Measurements from ENCODE around the gene EIF4G1. TPM values are rescaled to one million over a fixed set of nuclear protein-coding genes. Genes with fewer than 3 reads are reported as not detected.

Gene EIF4G1
- total and polyA plus RNA-seq, 2 experiments from 2014 or later, result 204 to 254 TPM

DNA sequence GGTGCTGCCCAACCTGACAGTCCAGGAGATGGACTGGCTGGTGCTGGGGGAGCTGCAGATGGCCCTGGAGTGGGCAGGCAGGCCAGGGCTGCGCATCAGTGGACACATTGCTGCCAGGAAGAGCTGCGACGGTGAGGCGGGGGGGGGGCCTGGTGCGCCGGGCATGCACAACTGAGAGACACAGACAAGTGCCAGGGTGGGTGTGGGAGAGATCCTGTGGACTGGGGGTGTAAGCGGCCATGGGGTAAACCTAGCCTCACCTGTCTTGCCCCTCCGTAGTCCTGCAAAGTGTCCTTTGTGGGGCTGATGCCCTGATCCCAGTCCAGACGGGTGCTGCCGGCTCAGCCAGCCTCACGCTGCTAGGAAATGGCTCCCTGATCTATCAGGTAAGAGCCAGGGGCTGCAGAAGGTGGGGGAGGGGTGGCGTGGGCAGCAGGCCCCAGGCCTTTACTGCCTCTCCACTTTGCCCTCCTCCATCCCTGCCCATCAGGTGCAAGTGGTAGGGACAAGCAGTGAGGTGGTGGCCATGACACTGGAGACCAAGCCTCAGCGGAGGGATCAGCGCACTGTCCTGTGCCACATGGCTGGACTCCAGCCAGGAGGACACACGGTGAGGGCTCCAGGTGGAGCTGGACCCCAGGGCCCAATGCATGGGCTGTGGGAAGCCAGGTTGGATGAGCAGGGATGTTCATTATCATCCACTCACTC is 68.8 kb downstream of the EIF4G1 start:
- peaks cover 17% of the 10 kb centered on the region for H3K4me1 ChIP-seq (ENCODE audit: insufficient read depth)
- no peaks in the 10 kb centered on the region for H4K20me1 ChIP-seq (ENCODE audit: insufficient read depth, poor library complexity, severe bottlenecking)
- H3K27ac ChIP-seq, result no peak overlapping the region
- TF ChIP-seq, protein P1, sequence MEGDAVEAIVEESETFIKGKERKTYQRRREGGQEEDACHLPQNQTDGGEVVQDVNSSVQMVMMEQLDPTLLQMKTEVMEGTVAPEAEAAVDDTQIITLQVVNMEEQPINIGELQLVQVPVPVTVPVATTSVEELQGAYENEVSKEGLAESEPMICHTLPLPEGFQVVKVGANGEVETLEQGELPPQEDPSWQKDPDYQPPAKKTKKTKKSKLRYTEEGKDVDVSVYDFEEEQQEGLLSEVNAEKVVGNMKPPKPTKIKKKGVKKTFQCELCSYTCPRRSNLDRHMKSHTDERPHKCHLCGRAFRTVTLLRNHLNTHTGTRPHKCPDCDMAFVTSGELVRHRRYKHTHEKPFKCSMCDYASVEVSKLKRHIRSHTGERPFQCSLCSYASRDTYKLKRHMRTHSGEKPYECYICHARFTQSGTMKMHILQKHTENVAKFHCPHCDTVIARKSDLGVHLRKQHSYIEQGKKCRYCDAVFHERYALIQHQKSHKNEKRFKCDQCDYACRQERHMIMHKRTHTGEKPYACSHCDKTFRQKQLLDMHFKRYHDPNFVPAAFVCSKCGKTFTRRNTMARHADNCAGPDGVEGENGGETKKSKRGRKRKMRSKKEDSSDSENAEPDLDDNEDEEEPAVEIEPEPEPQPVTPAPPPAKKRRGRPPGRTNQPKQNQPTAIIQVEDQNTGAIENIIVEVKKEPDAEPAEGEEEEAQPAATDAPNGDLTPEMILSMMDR (IDR thresholded peaks at IDR 0.05; ENCODE audit: poor library complexity), result no peak
- TF ChIP-seq EZH2 (IDR thresholded peaks at IDR 0.05; ENCODE audit: borderline replicate concordance) (no peak), EZH2phosphoT487 (IDR thresholded peaks at IDR 0.05; ENCODE audit: low read depth, severe bottlenecking, unreplicated experiment) (no peak)
- H3K4me3 ChIP-seq, result no peak overlapping the region
- no peaks in the 10 kb centered on the region for H3K36me3 ChIP-seq (replicated peaks; ENCODE audit: insufficient read depth, low read depth)
- H3K4me2 ChIP-seq, result no peak overlapping the region
- no peaks in the 10 kb centered on the region for H3K79me2 ChIP-seq
- WGBS (ENCODE audit: low lambda C conversion rate, missing lambda C conversion rate), result 92% methylated on average over 14 of the region's 15 CpGs
- H2AFZ ChIP-seq, result no peak overlapping the region
- no peak for DNase-seq (ENCODE audit: low spot score)
- H3K9me2 ChIP-seq (replicated peaks; ENCODE audit: insufficient read depth), result no peaks in the 10 kb centered on the region
- H3K9me3 ChIP-seq (ENCODE audit: low read depth), result no peaks in the 10 kb centered on the region
- H3K27me3 ChIP-seq, result peaks cover 15% of the 10 kb centered on the region

DNA sequence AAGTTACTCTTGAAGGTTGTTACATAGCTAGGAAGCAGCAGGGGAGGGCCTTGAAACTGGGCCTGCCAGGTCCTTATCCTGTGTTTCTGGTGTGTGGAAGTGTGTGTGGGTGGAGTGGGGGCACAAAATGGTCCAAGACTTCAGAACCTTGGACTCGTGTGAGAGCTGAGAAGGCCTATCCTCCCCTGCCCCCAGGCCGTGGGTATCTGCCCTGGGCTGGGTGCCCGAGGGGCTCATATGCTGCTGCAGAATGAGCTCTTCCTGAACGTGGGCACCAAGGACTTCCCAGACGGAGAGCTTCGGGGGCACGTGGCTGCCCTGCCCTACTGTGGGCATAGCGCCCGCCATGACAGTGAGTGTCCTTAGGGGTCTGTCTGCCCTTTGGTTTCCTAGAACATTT is 69.9 kb downstream of the EIF4G1 start:
- peaks cover 11% of the 10 kb centered on the region for H3K4me1 ChIP-seq (ENCODE audit: insufficient read depth)
- TF ChIP-seq EZH2phosphoT487 (IDR thresholded peaks at IDR 0.05; ENCODE audit: low read depth, severe bottlenecking, unreplicated experiment), result no peak
- TF ChIP-seq, protein P1 (IDR thresholded peaks at IDR 0.05; ENCODE audit: poor library complexity), result no peak
- no peak for TF ChIP-seq EZH2 (IDR thresholded peaks at IDR 0.05; ENCODE audit: borderline replicate concordance)
- no peaks in the 10 kb centered on the region for H4K20me1 ChIP-seq (ENCODE audit: insufficient read depth, poor library complexity, severe bottlenecking)
- H3K9me3 ChIP-seq (ENCODE audit: low read depth), result no peaks in the 10 kb centered on the region
- no peaks in the 10 kb centered on the region for H3K79me2 ChIP-seq
- H3K36me3 ChIP-seq (replicated peaks; ENCODE audit: insufficient read depth, low read depth), result no peaks in the 10 kb centered on the region
- 88% methylated on average over 9 of the region's 9 CpGs for WGBS (ENCODE audit: low lambda C conversion rate, missing lambda C conversion rate)
- no peak for DNase-seq (ENCODE audit: low spot score)
- no peak overlapping the region for H3K4me2 ChIP-seq
- H2AFZ ChIP-seq, result no peak overlapping the region
- no peaks in the 10 kb centered on the region for H3K9me2 ChIP-seq (replicated peaks; ENCODE audit: insufficient read depth)
- H3K27me3 ChIP-seq, result peaks cover 15% of the 10 kb centered on the region
- H3K4me3 ChIP-seq, result no peak overlapping the region
- no peak overlapping the region for H3K27ac ChIP-seq

Small RNAs within 50 kb of the gene (small RNA-seq; reads per million reads assigned to genes)
- gene SNORD66, result 702 reads per million, percentile 99 among the genes with 10 or more reads in this experiment

Other genes starting within 250 kb of the EIF4G1 start
- not detected in 2 replicates for gene HTR3E, start 217.5 kb upstream of the EIF4G1 start, total RNA-seq
- gene HTR3E, start 217.5 kb upstream of the EIF4G1 start, polyA plus RNA-seq, result not detected in 2 replicates
- 34.6 and 35.0 TPM in 2 replicates for gene EIF2B5, start 179.2 kb upstream of the EIF4G1 start, total RNA-seq
- 35.6 and 41.0 TPM in 2 replicates for gene EIF2B5, start 179.2 kb upstream of the EIF4G1 start, polyA plus RNA-seq
- gene DVL3, start 159.2 kb upstream of the EIF4G1 start, total RNA-seq, result 45.9 and 49.1 TPM in 2 replicates
- gene DVL3, start 159.2 kb upstream of the EIF4G1 start, polyA plus RNA-seq, result 121 and 154 TPM in 2 replicates
- 222 and 243 TPM in 2 replicates for gene AP2M1, start 139.8 kb upstream of the EIF4G1 start, total RNA-seq
- 389 and 436 TPM in 2 replicates for gene AP2M1, start 139.8 kb upstream of the EIF4G1 start, polyA plus RNA-seq
- 31.6 and 33.1 TPM in 2 replicates for gene ABCF3, start 128.4 kb upstream of the EIF4G1 start, total RNA-seq
- 62.7 and 68.8 TPM in 2 replicates for gene ABCF3, start 128.4 kb upstream of the EIF4G1 start, polyA plus RNA-seq
- 0.40 and 3.2 TPM in 2 replicates for gene VWA5B2, start 85.0 kb upstream of the EIF4G1 start, total RNA-seq
- gene VWA5B2, start 85.0 kb upstream of the EIF4G1 start, polyA plus RNA-seq, result 1.0 and 1.5 TPM in 2 replicates
- gene ALG3, start 65.6 kb upstream of the EIF4G1 start, total RNA-seq, result 52.3 and 68.9 TPM in 2 replicates
- 120 and 122 TPM in 2 replicates for gene ALG3, start 65.6 kb upstream of the EIF4G1 start, polyA plus RNA-seq
- 8.4 and 9.8 TPM in 2 replicates for gene EEF1AKMT4, start 64.9 kb upstream of the EIF4G1 start, total RNA-seq
- gene EEF1AKMT4, start 64.9 kb upstream of the EIF4G1 start, polyA plus RNA-seq, result 13.5 and 16.5 TPM in 2 replicates
- not detected in 2 replicates for gene CAMK2N2, start 53.1 kb upstream of the EIF4G1 start, total RNA-seq
- 0.11 and 0.30 TPM in 2 replicates for gene CAMK2N2, start 53.1 kb upstream of the EIF4G1 start, polyA plus RNA-seq
- not detected in 2 replicates for gene ECE2, start 38.6 kb upstream of the EIF4G1 start, total RNA-seq
- not detected in 2 replicates for gene ECE2, start 38.6 kb upstream of the EIF4G1 start, polyA plus RNA-seq
- gene PSMD2, start 15.4 kb upstream of the EIF4G1 start, total RNA-seq, result 221 and 232 TPM in 2 replicates
- 241 and 268 TPM in 2 replicates for gene PSMD2, start 15.4 kb upstream of the EIF4G1 start, polyA plus RNA-seq
- gene FAM131A, start 23.0 kb downstream of the EIF4G1 start, total RNA-seq, result 12.6 and 17.7 TPM in 2 replicates
- gene FAM131A, start 23.0 kb downstream of the EIF4G1 start, polyA plus RNA-seq, result 10.2 and 12.2 TPM in 2 replicates
- gene CLCN2, start 47.0 kb downstream of the EIF4G1 start, total RNA-seq, result 11.8 and 12.3 TPM in 2 replicates
- gene CLCN2, start 47.0 kb downstream of the EIF4G1 start, polyA plus RNA-seq, result 11.9 and 12.8 TPM in 2 replicates
- 125 and 126 TPM in 2 replicates for gene POLR2H, start 47.1 kb downstream of the EIF4G1 start, total RNA-seq
- gene POLR2H, start 47.1 kb downstream of the EIF4G1 start, polyA plus RNA-seq, result 95.1 and 106 TPM in 2 replicates
- gene THPO, start 63.6 kb downstream of the EIF4G1 start, total RNA-seq, result 1.5 and 1.8 TPM in 2 replicates
- gene THPO, start 63.6 kb downstream of the EIF4G1 start, polyA plus RNA-seq, result 4.0 and 5.2 TPM in 2 replicates
- 13.6 and 15.0 TPM in 2 replicates for gene CHRD, start 65.4 kb downstream of the EIF4G1 start, total RNA-seq
- 13.3 and 16.1 TPM in 2 replicates for gene CHRD, start 65.4 kb downstream of the EIF4G1 start, polyA plus RNA-seq
- gene EPHB3, start 247.2 kb downstream of the EIF4G1 start, total RNA-seq, result 5.2 and 11.0 TPM in 2 replicates
- gene EPHB3, start 247.2 kb downstream of the EIF4G1 start, polyA plus RNA-seq, result 21.2 and 22.0 TPM in 2 replicates

Measured in hepatocyte (in vitro differentiated cells).